H7 (cell line): Measurements from ENCODE around the gene ZBTB8A. TPM values are rescaled to one million over a fixed set of nuclear protein-coding genes. Genes with fewer than 3 reads are reported as not detected.

ENCODE experiments used
- DNase-seq: peaks from one replicate; pipeline ENCODE4 v3.0.0; 2012
- H3K27me3 ChIP-seq: 2 replicates; pipeline ENCODE4 v1.6.0; 2011; ENCODE audit warnings: mild to moderate bottlenecking, low read length; ENCODE audit not compliant: control insufficient read depth, insufficient read depth
- H3K36me3 ChIP-seq: replicated peaks from 2 replicates; pipeline ENCODE4 v1.5.1; 2011; ENCODE audit warnings: low read length; ENCODE audit not compliant: control insufficient read depth, insufficient read depth
- H3K4me3 ChIP-seq: 2 replicates; pipeline ENCODE4 v1.5.1; 2011; ENCODE audit warnings: low read depth, mild to moderate bottlenecking, control low read depth, low read length, moderate library complexity; ENCODE audit not compliant: insufficient read depth
- total RNA-seq: library from RNA; depleted of rRNA; stranded (reverse); fragments of >200 nt; shearing (Covaris generic); gene quantifications from 2 replicates; pipeline ENCODE4 v1.2.3, GENCODE V29; 2014; rRNA removed

The ZBTB8A gene
- 6.2 and 9.1 TPM in 2 replicates for total RNA-seq

- Histone ChIP-seq H3K36me3 (no peaks in the 10 kb centered on the region), H3K4me3 (peak within 1 kb of the TSS; percentile 90), H3K27me3 (peaks cover 12% of the 10 kb centered on the region)
- no peak for DNase-seq
Observed at GRCh38 chr1:32538887-32539583, at the start of gene ZBTB8A. Gene ZBTB8A, plus strand, starts transcription at chr1:32539427. Its CDS starts 53,505 bp downstream, at chr1:32592932.

GRCh38 chr1:32489774-32490454 is 49.3 kb upstream of the ZBTB8A start:
- no peak for DNase-seq
- no peaks in the 10 kb centered on the region for H3K27me3 ChIP-seq
- no peak overlapping the region for H3K4me3 ChIP-seq
- H3K36me3 ChIP-seq = no peaks in the 10 kb centered on the region

- Histone ChIP-seq H3K4me3 (no peak overlapping the region), H3K36me3 (no peaks in the 10 kb centered on the region), H3K27me3 (no peaks in the 10 kb centered on the region)
- no peak for DNase-seq
Observed at GRCh38 chr1:32491386-32491785, 47.8 kb upstream of the ZBTB8A start.

- no peak overlapping the region for H3K4me3 ChIP-seq
- DNase-seq = no peak
- no peaks in the 10 kb centered on the region for H3K36me3 ChIP-seq
- H3K27me3 ChIP-seq = no peaks in the 10 kb centered on the region
Observed at GRCh38 chr1:32494196-32494595, 45.0 kb upstream of the ZBTB8A start.

GRCh38 chr1:32494711-32495337 is 44.4 kb upstream of the ZBTB8A start:
- H3K27me3 ChIP-seq = no peaks in the 10 kb centered on the region
- no peak for DNase-seq
- H3K36me3 ChIP-seq = no peaks in the 10 kb centered on the region
- no peak overlapping the region for H3K4me3 ChIP-seq

GRCh38 chr1:32496127-32496526 is 43.1 kb upstream of the ZBTB8A start:
- Histone ChIP-seq H3K4me3 (no peak overlapping the region), H3K27me3 (no peaks in the 10 kb centered on the region), H3K36me3 (no peaks in the 10 kb centered on the region)
- DNase-seq = no peak

GRCh38 chr1:32498751-32499150 is 40.5 kb upstream of the ZBTB8A start:
- no peak overlapping the region for H3K4me3 ChIP-seq
- no peaks in the 10 kb centered on the region for H3K36me3 ChIP-seq
- H3K27me3 ChIP-seq = no peaks in the 10 kb centered on the region
- DNase-seq = no peak

GRCh38 chr1:32500387-32501209 is 38.6 kb upstream of the ZBTB8A start:
- H3K27me3 ChIP-seq = no peaks in the 10 kb centered on the region
- peak; percentile 94 for DNase-seq
- no peaks in the 10 kb centered on the region for H3K36me3 ChIP-seq
- H3K4me3 ChIP-seq = peak overlapping the region; percentile 62

- no peak for DNase-seq
Observed at GRCh38 chr1:32501865-32502264, 37.4 kb upstream of the ZBTB8A start.

GRCh38 chr1:32503153-32503552 is 36.1 kb upstream of the ZBTB8A start:
- Histone ChIP-seq H3K27me3 (no peaks in the 10 kb centered on the region), H3K36me3 (no peaks in the 10 kb centered on the region), H3K4me3 (no peak overlapping the region)
- no peak for DNase-seq

More at GRCh38 chr1:32501865-32502264, 37.4 kb upstream of the ZBTB8A start:
- H3K36me3 ChIP-seq = no peaks in the 10 kb centered on the region
- no peaks in the 10 kb centered on the region for H3K27me3 ChIP-seq
- H3K4me3 ChIP-seq = no peak overlapping the region

GRCh38 chr1:32507021-32507420 is 32.2 kb upstream of the ZBTB8A start:
- no peak for DNase-seq
- Histone ChIP-seq H3K4me3 (no peak overlapping the region), H3K36me3 (no peaks in the 10 kb centered on the region), H3K27me3 (no peaks in the 10 kb centered on the region)

- H3K36me3 ChIP-seq = no peaks in the 10 kb centered on the region
- no peak overlapping the region for H3K4me3 ChIP-seq
- no peaks in the 10 kb centered on the region for H3K27me3 ChIP-seq
- DNase-seq = no peak
Observed at GRCh38 chr1:32508761-32509160, 30.5 kb upstream of the ZBTB8A start.

- no peak overlapping the region for H3K4me3 ChIP-seq
- no peaks in the 10 kb centered on the region for H3K36me3 ChIP-seq
- H3K27me3 ChIP-seq = no peaks in the 10 kb centered on the region
- no peak for DNase-seq
Observed at GRCh38 chr1:32509939-32510338, 29.3 kb upstream of the ZBTB8A start.

- Histone ChIP-seq H3K36me3 (no peaks in the 10 kb centered on the region), H3K4me3 (no peak overlapping the region), H3K27me3 (no peaks in the 10 kb centered on the region)
- no peak for DNase-seq
Observed at GRCh38 chr1:32516402-32516801, 22.8 kb upstream of the ZBTB8A start.
